ENCODE measurements around the gene CHD5.
"Not testable (repeated sequence)": the region's sequence is repeated elsewhere in the genome, so short reads cannot be mapped to it uniquely, and the experiment has no call there.

Gene CHD5

DNA sequence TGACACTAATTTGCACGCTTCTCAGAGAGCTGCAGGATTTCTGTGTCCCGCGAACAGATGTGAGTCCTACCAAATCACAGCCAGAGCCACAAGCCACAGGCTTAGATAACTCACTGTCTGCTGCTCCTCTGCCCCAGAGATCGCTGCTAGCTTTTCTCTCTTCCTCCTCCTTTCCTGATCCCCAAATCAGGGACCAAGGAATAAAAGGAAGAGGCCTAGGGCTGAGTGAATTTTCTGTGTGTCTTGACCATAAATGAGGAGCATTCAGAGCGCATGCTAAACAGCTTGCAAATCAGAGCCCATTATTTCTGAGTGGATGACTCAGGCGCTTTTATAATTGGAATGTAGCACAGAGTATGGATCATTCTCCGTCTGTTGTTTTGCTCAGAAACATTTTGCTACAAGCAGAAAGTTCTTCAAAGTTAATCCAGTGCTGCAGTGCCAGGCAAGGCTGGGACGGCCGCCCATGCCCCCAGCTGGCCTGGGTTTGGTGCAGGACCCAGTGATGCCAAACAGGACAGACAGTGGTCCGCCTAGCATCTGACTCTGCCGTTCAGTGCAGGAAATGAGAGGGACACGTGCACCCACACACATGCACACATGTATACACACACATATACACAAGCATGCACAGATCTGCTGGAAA, 96.2 kb downstream of the CHD5 start:
- DNase-seq (ENCODE audit: low spot score): no peak

DNA sequence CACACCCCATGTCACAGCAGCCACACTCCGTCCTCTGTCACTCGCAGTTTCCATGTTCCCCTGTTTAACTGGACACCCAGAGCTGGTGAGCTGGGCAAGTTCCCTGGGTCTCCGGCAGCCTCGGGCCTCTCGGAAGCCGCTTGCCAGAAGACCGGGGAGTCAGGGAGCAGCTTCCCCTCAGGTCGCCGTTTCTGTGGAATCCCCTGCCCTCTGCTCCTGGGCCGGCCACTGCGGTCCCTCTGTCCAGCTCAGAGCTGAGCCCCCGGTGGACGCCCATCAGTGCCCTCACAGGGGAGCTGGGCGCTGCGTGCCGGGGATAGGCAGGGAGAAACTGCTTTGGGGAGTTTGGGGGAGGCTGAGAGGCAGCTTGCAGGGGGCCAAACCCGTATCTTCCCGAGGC, 96.7 kb downstream of the CHD5 start:
- no peak for DNase-seq (ENCODE audit: low spot score)

DNA sequence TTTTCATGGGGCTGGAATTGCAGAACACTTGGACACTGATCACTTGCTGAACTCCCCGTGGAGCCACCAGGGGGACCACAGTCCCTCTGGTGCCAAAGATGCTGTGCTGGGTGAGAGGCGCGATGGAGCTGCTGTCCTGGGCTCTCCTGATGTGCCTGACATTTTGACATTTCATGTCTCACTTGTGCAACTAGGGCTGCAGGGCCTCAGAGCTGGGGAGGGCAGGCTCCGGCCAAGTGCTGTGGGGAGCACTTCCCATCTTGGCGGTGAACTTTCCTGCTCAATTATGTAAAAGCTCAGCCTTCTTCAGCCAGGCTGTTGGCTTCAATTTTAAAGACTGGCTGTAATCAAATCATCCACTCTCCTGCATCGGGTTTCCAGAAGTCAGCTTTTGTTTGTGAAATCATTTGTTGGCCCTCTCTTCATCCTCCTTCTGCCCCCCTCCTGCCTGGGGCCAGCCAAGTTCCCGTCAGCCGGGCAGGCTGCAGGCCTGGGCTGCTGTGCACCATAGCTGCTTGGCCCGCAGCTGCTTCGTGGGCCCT, 97.6 kb downstream of the CHD5 start:
- no peak for DNase-seq (ENCODE audit: low spot score)

DNA sequence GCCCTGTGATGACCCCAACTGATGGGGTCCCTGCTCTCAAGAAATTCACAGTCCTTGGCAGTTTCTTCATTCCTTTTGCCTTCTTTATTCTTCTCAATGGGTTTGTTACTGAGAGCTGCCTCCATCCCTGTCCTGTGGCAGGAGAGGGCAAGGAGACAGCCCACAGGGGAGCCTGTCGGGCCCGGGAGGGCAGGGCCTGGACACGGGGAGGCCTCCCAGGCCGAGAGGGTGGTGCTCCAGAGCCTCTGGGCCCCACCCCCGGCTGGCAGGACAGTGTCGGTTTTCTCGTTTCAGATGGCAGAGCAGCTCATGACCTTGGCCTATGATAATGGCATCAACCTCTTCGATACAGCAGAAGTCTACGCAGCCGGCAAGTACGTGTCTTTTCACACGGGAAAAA, 98.2 kb downstream of the CHD5 start:
- DNase-seq (ENCODE audit: low spot score): no peak

DNA sequence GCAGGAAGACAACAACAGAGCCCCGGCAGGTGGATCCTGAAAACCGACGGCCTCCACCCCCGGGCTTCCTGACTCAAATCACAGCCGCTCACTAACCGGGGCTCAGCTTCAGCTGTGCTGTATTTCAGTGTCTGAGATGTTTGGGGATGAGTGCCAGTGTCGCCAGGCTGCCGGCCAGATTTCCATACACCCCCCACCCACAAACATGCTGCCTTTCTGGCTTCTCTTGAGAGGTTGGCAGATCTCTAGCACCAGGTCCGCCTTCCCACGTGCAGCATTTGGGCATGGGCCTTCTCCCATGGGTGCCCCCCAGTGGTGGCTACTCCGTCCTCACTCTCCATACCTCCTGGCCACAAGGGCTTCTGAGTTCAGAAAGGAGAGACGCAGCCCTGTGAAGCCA, 99.7 kb downstream of the CHD5 start:
- no peak for DNase-seq (ENCODE audit: low spot score)

DNA sequence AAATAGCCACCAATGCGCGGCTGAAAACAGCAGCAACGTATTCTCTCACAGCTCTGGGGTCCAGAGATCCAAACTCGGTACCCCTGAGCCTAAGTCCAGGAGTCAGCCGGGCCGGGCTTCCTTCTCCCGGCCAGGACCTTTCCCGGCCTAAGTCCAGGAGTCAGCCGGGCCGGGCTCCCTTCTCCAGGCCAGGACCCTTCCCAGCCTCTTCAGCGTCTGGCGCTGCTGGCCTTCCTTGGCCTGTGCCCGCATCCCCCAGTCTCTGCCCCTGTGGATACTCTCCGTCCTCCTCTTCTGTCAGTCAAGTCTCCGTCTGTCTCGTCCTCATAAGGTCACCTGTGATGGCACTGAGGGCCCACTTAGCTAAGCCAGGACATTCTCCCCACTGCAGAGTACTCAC, 102.2 kb downstream of the CHD5 start:
- no peak for DNase-seq (ENCODE audit: low spot score)

DNA sequence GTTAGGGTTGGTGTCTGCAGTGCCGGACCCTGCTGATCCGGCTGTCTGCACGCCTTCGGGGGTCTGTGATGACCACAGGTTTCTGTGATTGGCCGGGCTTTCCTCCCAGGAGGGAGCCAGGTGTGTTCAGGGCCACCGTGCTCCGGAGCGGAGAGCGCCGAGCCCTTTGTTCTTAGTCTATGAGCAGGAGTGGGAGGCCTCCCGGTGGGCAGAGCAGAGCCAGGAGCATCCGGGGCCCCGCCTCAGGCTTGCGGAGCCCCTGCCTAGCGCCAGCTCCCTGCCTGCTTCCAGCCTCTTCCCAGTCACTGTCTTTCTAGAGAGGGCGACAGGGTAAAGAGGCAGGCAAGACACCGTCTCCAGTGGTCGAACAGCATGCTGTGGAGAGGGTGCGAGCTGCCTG, 102.6 kb downstream of the CHD5 start:
- DNase-seq (ENCODE audit: low spot score): no peak

DNA sequence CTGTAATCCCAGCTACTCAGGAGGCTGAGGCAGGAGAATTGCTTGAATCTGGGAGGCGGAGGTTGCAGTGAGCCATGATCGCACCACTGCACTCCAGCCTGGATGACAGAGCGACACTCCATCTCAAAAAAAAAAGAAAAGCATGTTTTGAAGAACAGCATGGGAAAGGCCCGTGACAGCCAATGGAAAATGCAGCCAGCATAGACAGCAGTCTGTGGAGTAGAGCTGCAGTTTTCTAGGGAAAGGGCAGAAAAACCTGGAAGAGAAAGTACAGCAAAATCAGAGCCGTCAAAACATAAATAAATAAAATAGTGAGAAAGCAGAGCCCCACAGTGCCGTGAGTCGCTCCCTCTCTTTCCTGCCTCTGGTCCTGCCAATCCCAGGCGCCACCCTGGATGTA, 103.1 kb downstream of the CHD5 start:
- DNase-seq (ENCODE audit: low spot score): not testable (repeated sequence)

DNA sequence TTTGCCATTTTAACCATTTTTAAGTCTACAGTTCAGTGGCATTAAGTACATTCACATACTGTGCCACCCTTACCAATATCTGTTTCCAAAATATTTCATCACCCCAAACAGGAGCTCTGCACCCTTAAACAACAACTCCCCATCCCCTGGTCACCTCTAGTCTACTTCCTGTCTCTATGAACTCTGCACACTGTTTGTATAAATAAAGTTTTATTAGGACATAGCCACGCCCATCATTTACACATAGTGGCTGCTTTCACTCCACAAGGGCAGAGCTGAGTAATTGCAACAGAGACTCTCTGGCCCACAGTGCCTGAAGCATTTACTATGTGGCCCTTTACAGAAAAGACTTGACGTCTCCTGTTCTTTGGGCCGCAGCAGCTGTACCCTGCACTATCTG, 104.4 kb downstream of the CHD5 start:
- no peak for DNase-seq (ENCODE audit: low spot score)

DNA sequence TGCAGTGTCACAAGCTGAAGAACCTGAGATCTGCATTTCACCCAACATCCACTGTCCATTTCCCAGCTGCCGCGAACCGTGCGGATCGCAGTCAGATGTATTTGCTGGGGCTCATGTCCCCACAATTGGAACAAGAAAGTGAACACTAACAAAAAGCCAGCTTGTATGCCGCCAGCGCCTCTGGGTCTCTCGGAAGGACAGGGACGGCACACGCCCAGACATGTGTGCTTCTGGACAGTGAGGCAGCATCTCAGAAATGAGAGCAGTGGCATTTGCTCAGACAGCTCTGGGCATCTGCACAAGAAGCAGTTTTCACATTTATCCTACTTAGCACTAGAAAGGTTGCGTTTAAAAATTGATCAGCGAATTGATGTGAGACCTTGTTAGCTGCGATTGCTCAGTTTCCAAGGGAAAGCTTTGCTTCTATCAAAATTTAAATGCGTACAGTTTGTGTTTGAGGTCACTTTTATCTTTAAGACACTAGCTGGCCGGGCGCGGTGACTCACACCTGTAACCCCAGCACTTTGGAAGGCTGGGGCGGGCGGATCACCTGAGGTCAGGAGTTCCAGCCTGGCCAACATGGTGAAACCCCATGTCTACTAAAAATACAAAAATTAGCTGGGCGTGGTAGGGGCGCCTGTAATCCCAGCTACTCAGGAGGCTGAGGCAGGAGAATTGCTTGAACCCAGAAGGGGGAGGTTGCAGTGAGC, 105.8 kb downstream of the CHD5 start:
- no peak for DNase-seq (ENCODE audit: low spot score)

DNA sequence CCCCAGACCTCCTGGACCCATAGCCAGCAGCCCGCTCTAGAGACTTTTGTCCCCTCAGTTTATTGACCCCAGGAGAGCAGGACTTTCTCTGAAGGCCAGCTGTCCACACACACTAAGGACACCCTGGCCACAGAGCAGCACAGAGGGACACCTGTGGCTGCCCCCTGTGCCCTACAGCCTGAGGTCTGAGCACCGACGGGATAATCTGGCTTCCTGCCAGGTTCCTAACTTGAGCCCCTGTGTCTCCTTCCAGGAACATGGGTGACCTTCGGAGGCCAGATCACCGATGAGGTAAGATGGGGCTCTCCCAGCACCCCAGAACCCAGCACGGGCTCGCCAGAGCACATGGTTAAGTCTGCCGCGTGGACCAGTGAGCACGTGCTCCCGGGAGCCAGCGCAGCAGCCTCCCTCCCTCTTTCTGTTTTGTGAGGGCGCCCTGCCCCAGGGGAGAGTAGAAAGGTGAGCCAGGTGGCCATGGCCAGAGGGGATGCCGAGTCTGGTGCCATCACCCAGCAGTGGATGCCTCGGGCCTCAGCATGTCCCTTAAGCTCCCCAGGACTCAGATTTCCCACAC, 106.6 kb downstream of the CHD5 start:
- DNase-seq (ENCODE audit: low spot score): no peak

DNA sequence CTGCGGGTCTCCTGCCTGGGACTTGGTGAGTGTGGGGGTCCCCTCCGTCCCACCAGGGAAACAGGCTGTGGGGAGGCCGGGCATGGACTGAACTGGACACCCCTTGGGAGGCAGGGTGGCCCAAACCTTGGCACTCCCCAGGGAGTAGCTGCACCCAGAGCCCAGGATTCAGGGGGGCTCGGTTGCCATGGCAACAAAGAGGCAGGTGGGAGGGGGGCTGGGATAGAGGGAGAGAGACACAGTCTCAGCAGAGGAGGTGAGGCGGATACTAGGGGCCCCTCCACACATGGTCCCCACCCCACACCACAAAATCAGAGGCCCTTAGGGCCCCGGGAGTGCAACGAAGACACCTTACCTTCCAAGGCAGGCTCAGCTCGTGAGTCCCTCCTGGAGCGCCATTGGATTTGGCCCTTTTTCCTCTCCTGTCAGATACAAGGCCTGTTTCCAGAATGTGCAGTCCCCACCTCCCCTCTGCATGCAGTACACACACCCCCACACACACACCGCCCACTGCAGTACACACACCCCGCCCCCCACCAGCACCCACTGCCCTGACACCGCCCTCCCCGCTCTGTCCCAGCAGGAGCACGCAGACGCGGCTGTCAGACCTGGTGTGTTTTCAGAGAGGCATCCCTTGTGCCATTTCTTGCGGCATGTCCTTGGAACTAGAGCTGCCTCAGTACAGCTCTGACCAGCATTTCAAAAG, 107.2 kb downstream of the CHD5 start:
- no peak for DNase-seq (ENCODE audit: low spot score)

DNA sequence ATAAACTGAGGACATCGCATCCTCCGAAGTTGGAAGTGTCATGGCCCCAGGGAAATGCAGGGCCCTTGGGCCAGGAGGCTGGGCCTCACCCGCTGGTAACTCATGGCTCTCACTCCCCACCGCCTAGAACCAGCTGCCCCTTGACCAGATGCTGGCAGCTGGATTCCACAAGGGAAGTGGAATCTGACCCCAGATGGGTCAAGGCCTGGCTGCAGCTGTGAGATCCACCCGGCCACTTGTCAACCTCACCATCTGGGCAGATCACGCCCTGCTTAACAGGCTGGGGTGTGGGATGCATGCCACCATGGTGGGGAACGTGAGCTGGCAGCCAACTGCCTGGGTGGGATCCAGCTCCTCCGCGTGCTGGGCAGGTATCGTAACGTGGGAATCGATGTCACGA, 108.9 kb downstream of the CHD5 start:
- DNase-seq (ENCODE audit: low spot score): no peak

DNA sequence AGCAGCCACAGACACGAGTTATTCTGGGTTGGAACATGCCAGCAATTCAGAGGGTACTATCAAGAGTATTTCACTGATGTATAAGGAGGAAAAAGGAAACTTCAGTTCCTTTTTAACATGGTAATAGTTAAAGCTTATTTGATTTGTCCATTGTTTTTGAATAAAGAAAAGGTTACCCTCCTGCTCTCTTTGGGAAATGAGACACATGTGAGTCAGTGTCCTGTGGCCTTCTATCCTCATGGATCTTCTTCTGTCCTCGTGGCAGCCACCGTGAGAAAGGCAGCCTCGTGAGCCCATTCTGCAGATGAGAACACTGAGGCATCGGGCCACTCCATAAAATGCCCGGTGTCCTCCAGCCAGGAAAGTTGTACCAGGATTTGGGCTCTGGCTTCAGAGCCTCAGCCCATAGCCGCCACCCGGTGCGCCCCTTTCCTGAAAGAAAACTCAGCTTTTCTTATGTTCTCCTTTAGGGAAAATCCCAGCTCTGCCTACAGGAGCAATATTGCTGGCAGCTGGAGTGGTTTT, 109.6 kb downstream of the CHD5 start:
- no peak for DNase-seq (ENCODE audit: low spot score)

DNA sequence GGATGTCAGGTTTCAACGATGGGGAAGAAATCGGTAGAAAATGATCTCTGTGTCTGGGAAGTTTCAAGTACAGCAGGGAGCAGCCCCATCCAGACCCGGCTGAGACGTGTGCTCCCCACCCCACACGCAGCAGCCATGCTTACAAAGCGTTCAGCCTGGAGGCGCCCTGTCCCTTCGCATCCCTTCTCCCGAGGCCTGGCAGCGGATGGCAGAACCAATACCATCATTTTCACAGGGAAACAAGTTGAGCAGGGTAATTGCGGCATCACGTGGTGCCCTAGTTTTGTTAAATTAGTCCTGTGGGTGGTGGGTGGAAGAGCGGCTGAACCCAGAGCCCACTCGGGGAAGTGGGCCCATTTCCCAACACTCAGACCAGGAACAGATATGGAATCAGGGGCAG, 110.5 kb downstream of the CHD5 start:
- DNase-seq (ENCODE audit: low spot score): no peak

DNA sequence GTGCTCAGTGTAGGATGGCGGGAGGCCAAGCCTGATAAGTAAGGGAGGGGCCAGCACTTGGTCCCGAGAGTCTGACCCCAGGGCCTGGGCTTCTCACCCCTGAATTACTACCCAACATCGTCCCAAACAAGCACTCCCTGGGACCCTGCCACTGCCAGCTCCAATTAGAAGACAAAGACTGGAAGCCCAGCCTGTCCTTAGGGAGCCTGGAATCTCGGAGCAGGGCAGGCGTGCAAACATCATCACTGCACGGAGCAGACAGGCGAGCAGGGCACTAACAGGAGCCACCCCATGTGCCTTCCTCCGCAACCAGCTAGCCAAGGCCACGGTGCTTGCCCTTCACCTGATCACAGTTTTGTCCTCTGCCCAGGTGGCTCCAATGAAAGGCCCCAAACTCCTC, 111.2 kb downstream of the CHD5 start:
- no peak for DNase-seq (ENCODE audit: low spot score)

DNA sequence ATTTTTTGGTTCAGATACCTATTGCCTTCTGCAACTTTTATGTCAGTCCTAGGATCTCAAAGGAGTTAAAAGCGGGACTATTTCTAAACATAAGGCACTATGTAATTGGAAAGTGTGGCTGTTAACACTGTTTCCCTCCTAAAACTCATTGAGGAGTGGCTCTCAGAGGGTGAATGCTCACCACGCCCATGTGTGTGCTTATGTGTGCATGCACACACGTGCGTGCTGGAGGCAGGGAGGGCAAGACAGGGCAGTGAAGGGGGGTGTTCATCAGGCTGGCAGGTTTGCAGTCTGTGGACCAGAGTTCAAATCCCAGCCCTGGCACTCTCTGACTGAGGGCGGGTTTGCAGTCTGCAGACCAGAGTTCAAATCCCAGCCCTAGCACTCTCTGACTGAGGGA, 112.0 kb downstream of the CHD5 start:
- no peak for DNase-seq (ENCODE audit: low spot score)

DNA sequence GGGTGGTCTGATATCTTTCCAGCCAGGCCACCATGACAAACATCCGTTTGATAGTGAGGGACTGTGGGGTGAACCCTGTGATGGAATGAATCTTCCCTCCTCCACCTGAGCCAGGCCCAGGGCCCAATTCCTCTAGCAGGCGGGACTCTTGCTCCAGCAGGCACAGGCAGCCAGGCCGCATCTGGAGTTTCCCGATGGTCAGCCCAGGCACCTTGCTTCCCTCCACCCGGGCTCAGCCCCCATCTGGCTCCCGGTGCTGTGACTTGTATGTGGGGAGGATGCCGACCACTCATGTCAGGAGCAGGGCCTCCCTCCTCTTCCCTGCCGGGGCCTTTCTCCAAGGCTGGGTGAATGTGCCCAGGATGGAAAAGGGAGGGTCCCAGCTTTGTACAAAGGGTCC, 113.4 kb downstream of the CHD5 start:
- DNase-seq (ENCODE audit: low spot score): no peak

DNA sequence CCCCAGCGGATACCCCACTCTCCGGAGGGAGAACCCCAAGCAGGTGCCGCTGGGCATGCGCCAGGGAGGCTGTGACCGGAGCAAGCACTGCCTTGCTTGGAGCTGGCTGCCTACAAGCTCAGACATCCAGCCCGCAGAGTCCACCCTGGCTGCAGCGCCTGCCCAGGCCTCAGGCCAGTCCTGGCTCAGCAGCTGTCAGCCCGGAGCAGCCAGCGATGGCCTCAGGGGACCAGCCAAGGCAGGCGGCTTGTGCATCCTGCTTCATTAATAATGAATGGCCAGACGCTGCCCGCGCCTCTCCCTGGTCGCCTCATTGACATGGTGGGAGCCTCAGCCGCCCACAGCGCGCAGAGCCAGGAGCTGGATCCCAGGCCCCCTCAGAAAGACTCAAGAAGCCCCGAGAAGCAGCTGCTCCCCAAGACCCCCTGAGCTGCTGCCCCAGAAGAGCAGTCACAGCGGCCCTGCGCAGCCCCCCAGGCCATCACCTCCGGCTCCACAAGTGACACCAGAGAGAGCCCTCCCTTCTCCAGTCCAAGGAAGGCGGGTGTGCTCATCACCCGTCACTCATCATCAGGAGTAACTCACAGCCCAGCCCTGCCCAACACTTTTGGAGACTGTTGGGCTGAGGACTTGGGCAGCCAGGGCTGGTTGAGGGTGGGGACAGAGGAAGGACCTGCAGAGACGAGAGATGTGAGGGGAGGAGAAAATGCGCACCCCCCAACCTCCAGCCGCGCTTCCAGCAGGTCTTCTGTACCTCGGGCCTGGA, 114.8 kb downstream of the CHD5 start:
- no peak for DNase-seq (ENCODE audit: low spot score)

DNA sequence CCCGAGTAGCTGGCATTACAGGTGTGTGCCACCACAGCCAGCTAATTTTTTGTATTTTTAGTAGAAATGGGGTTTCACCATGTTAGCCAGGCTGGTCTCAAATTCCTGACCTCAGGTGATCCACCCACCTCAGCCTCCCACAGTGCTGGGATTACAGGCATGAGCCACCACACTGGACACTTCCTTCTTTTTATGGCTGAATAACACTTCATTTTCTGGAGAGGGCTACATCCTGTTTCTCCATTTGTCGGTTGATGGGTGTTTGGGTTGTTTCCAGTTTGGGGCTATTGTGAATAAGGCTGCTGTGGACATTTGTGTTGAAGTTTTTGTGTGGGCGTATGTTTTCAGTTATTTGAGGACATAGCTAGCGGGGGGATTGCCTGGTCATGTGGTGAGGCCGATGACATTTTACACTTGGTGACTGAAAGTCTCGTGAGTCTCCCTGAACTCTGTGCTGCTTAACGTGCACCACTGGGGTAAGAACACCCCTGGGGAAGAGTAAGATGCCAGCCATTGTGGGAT, 116.5 kb downstream of the CHD5 start:
- not testable (repeated sequence) for DNase-seq (ENCODE audit: low spot score)

DNA sequence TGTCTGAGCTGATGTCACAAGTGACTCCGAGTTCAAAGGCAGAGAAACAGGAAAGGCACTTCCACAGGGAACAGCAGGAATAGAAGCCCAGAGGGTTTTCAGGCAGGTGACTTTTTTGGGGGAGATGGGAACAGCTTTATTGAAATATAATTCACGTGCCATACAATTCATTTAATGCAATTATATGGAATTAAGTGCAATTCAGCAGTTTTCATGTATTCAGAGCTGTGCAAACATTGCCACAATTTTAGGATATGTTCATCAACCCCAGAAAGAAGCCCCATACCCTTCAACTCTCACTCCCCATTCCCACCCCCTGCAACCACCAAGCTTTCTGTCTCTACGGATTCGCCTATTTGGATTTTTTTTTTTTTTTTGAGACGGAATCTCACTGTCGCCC, 117.5 kb downstream of the CHD5 start:
- no peak for DNase-seq (ENCODE audit: low spot score)

DNA sequence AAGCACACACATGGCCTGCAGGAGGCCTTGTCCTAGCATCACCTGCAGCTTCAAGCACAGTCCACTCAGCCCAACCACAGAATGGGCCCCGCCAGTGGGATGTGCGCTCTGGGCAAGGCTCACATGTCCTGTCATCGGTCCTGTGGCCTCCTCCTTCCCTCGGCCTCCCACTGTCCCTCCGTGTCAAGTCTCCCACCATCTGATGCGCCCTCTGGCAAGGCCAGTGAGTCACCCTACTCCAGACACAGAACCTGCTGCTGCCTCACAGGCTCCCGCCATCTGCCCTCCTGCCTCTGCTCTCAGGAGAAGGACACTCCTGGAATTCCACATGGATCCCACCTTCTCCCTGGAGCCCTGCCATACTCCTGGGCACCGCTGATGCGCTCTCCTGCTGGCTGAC, 120.3 kb downstream of the CHD5 start:
- DNase-seq (ENCODE audit: low spot score): no peak
